Gastroesophageal sphincter (tissue), 3 donors: ENCODE measurements around the gene ANKRD13C.

Experiments
- CTCF ChIP-seq, 4 experiments: fragments of 200-600 bp in 2 of 4; fragments of 450-650 bp in 2 of 4; sonication (generic) in 1 of 4; IDR thresholded peaks; one replicate each; pipeline ENCODE4 v1.5.1; 2017 to 2019; ENCODE audit warnings: antibody characterized with exemption in 4 of 4, mild to moderate bottlenecking in 2 of 4, moderate library complexity in 2 of 4
- EP300 ChIP-seq: sonication (generic); formaldehyde crosslinking; IDR thresholded peaks from one replicate; pipeline ENCODE4 v1.6.1; 2017; ENCODE audit warnings: antibody characterized with exemption, mild to moderate bottlenecking

- TF ChIP-seq CTCF (IDR thresholded peaks at IDR 0.05) (no peak), EP300 (no peak)
These were observed 21.3 kb downstream of the ANKRD13C start for GRCh38 chr1:70333245-70333644.
